A549 (cell line): ENCODE measurements around the gene MON2. TPM values are rescaled to one million over a fixed set of nuclear protein-coding genes. Genes with fewer than 3 reads are reported as not detected.

Experiments
- ATAC-seq, 2 experiments: fragments of 200-7000 bp in 1 of 2; fragments of >200 bp in 1 of 2; cut with Nextera tagmentation in 1 of 2; cut with Tn5 transposase in 1 of 2; 3 replicates each; pipeline versions ENCODE4 v1.8.0 to v1.9.1; 2018 to 2020; ENCODE audit warnings: mild to moderate bottlenecking in 1 of 2, moderate library complexity in 1 of 2
- CTCF ChIA-PET: fragments of 300-600 bp; sonication (Branson Sonifier 250); formaldehyde crosslinking; extraction: SDS; loops from one replicate; lab custom pipeline; 2021; ENCODE audit warnings: antibody characterized with exemption, inconsistent platforms; lab: Yijun Ruan, JAX
- POLR2A ChIA-PET: fragments of 350-600 bp; formaldehyde crosslinking; extraction: SDS; loops from one replicate; lab custom pipeline; 2021; ENCODE audit warnings: antibody characterized with exemption, inconsistent platforms; lab: Yijun Ruan, JAX
- DNase-seq, 2 experiments: peaks; one replicate each; pipeline versions ENCODE4 v3.0.0 to v3.0.0-alpha.2; 2011 to 2016; ENCODE audit warnings: low read depth in 1 of 2, low spot score in 1 of 2
- FAIRE-seq: peaks from 2 replicates; lab custom pipeline; 2011; peaks lifted over from hg19 to GRCh38; lab: Jason Lieb, UNC
- H3K27ac ChIP-seq, 2 experiments: fragments of >200 bp; sonication (Bioruptor Twin); formaldehyde crosslinking; 3 replicates each; pipeline ENCODE4 v1.5.1; 2016 to 2017
- H3K4me1 ChIP-seq: fragments of >200 bp; sonication (Bioruptor Twin); formaldehyde crosslinking; 3 replicates; pipeline ENCODE4 v1.6.1; 2016
- H3K4me2 ChIP-seq: fragments of >200 bp; sonication (Bioruptor Twin); formaldehyde crosslinking; 3 replicates; pipeline ENCODE4 v1.6.1; 2016
- H3K4me3 ChIP-seq: fragments of >200 bp; sonication (Bioruptor Twin); formaldehyde crosslinking; 3 replicates; pipeline ENCODE4 v1.5.1; 2016
- H3K9me3 ChIP-seq: fragments of >200 bp; sonication (Bioruptor Twin); formaldehyde crosslinking; 3 replicates; pipeline ENCODE4 v1.6.1; 2016
- BHLHE40 ChIP-seq: IDR thresholded peaks from 2 replicates; pipeline ENCODE4 v1.6.1; 2012; ENCODE audit warnings: low read depth, low read length, inconsistent platforms
- CBX2 ChIP-seq: fragments of 200-600 bp; sonication (generic); IDR thresholded peaks from 2 replicates; pipeline ENCODE4 v1.6.1; 2016; ENCODE audit warnings: low read depth, mild to moderate bottlenecking, borderline replicate concordance
- CBX8 ChIP-seq: fragments of 200-600 bp; sonication (generic); IDR thresholded peaks from 2 replicates; pipeline ENCODE4 v1.6.1; 2016
- CHD4 ChIP-seq: fragments of 200-600 bp; sonication (generic); IDR thresholded peaks from 2 replicates; pipeline ENCODE4 v1.6.1; 2016; ENCODE audit warnings: antibody characterized with exemption, mild to moderate bottlenecking, borderline replicate concordance
- EHF ChIP-seq: fragments of 250-450 bp; sonication (Bioruptor Pico); IDR thresholded peaks from 2 replicates; pipeline ENCODE4 v1.5.0; 2020; ENCODE audit warnings: mild to moderate bottlenecking
- EHMT2 ChIP-seq: fragments of 200-600 bp; sonication (generic); IDR thresholded peaks from 2 replicates; pipeline ENCODE4 v1.6.1; 2016; ENCODE audit warnings: antibody characterized with exemption, low read depth, mild to moderate bottlenecking, moderate library complexity
- EP300 ChIP-seq, 2 experiments: fragments of >200 bp; sonication (Bioruptor Twin); formaldehyde crosslinking; IDR thresholded peaks; 2 replicates in 1 of 2; 3 replicates in 1 of 2; pipeline ENCODE4 v1.6.1; 2016 to 2017
- ESRRA ChIP-seq: fragments of 150-350 bp; IDR thresholded peaks from 2 replicates; pipeline ENCODE4 v1.6.1; 2014; ENCODE audit warnings: mild to moderate bottlenecking, low read length, borderline replicate concordance
- FOXS1 ChIP-seq: fragments of 250-450 bp; sonication (Bioruptor Pico); IDR thresholded peaks from 2 replicates; pipeline ENCODE4 v1.5.0; 2020; ENCODE audit warnings: mild to moderate bottlenecking, moderate library complexity
- GATA3 ChIP-seq: IDR thresholded peaks from 2 replicates; pipeline ENCODE4 v1.6.1; 2012; ENCODE audit warnings: borderline replicate concordance
- HDAC2 ChIP-seq: fragments of 200-600 bp; sonication (generic); IDR thresholded peaks from 2 replicates; pipeline ENCODE4 v1.6.1; 2016
- HEYL ChIP-seq: fragments of 250-450 bp; sonication (Bioruptor Pico); IDR thresholded peaks from 2 replicates; pipeline ENCODE4 v1.8.0; 2021; ENCODE audit warnings: mild to moderate bottlenecking, moderate library complexity
- HOXB13 ChIP-seq: fragments of 250-450 bp; sonication (Bioruptor Pico); IDR thresholded peaks from 2 replicates; pipeline ENCODE4 v1.5.0; 2020; ENCODE audit warnings: low read depth, mild to moderate bottlenecking, moderate library complexity
- HOXB5 ChIP-seq: fragments of 250-450 bp; sonication (Bioruptor Pico); IDR thresholded peaks from 2 replicates; pipeline ENCODE4 v1.5.0; 2020; ENCODE audit warnings: mild to moderate bottlenecking, moderate library complexity
- JUN ChIP-seq, 2 experiments: fragments of >200 bp; sonication (Bioruptor Twin); formaldehyde crosslinking; IDR thresholded peaks; 2 replicates in 1 of 2; 3 replicates in 1 of 2; pipeline ENCODE4 v1.6.1; 2016 to 2017
- JUNB ChIP-seq: fragments of >200 bp; sonication (Bioruptor Twin); formaldehyde crosslinking; IDR thresholded peaks from 2 replicates; pipeline ENCODE4 v1.6.1; 2016
- KDM1A ChIP-seq: fragments of 200-600 bp; sonication (generic); IDR thresholded peaks from 2 replicates; pipeline ENCODE4 v1.6.1; 2016; ENCODE audit warnings: low read depth, mild to moderate bottlenecking
- MAFK ChIP-seq: fragments of 450-650 bp; IDR thresholded peaks from 2 replicates; pipeline ENCODE4 v1.6.1; 2014; ENCODE audit not compliant: partially characterized antibody
- MAZ ChIP-seq: fragments of 150-350 bp; IDR thresholded peaks from 2 replicates; pipeline ENCODE4 v1.6.1; 2014; ENCODE audit warnings: antibody characterized with exemption, low read depth, low read length, borderline replicate concordance
- MYC ChIP-seq: IDR thresholded peaks from 2 replicates; pipeline ENCODE4 v1.6.1; 2012; ENCODE audit warnings: mild to moderate bottlenecking, inconsistent platforms, low read length, improper control_type of control experiment, borderline replicate concordance
- NFE2L2 ChIP-seq: fragments of 150-350 bp; conservative IDR thresholded peaks from 2 replicates; pipeline ENCODE4 v1.6.1; 2014; ENCODE audit warnings: low read length
- POLR2A ChIP-seq: IDR thresholded peaks from 2 replicates; pipeline ENCODE4 v1.6.1; 2012; ENCODE audit warnings: mild to moderate bottlenecking, low read length
- RARB ChIP-seq: fragments of 250-450 bp; sonication (Bioruptor Pico); IDR thresholded peaks from 2 replicates; pipeline ENCODE4 v1.8.0; 2021; ENCODE audit warnings: mild to moderate bottlenecking, moderate library complexity
- RCOR1 ChIP-seq: fragments of 150-350 bp; IDR thresholded peaks from 2 replicates; pipeline ENCODE4 v1.6.1; 2014; ENCODE audit warnings: antibody characterized with exemption, low read length, low read depth
- RFX5 ChIP-seq: fragments of 450-650 bp; IDR thresholded peaks from 2 replicates; pipeline ENCODE4 v1.7.1; 2014; ENCODE audit warnings: antibody characterized with exemption, mild to moderate bottlenecking, moderate library complexity
- ZC3H11A ChIP-seq: fragments of 450-650 bp; IDR thresholded peaks from 2 replicates; pipeline ENCODE4 v1.6.1; 2014; ENCODE audit warnings: antibody characterized with exemption, mild to moderate bottlenecking
- ZFP36 ChIP-seq: fragments of 450-650 bp; IDR thresholded peaks from 2 replicates; pipeline ENCODE4 v1.6.1; 2014; ENCODE audit warnings: borderline replicate concordance; ENCODE audit not compliant: partially characterized antibody
- ZNF302 ChIP-seq: fragments of 250-450 bp; sonication (Bioruptor Pico); IDR thresholded peaks from 2 replicates; pipeline ENCODE4 v1.9.0; 2021; ENCODE audit warnings: inconsistent platforms, mild to moderate bottlenecking, moderate library complexity
- WGBS: methylation state at CpG from one replicate; pipeline ENCODE4 v1.1.6; 2017; ENCODE audit errors: missing lambda C conversion rate; 5-methylcytosine and 5-hydroxymethylcytosine counted together
- polyA plus RNA-seq, 4 experiments: library from polyadenylated mRNA; depleted of rRNA in 3 of 4; stranded (reverse); fragments of >200 nt; fragmentation: RNase III in 1 of 4; extraction: RNeasy Plus Mini Kit Qiagen cat#74134 plus additional on column Dnase treatment in 1 of 4; gene quantifications; 2 replicates in 3 of 4; 3 replicates in 1 of 4; pipeline ENCODE4 v1.2.3, GENCODE V29; 2011 to 2017
- TF ChIP-seq, protein P1 (sequence below): IDR thresholded peaks from 2 replicates; pipeline ENCODE4 v1.6.1; 2012; ENCODE audit warnings: low read depth, borderline replicate concordance
- TF ChIP-seq, protein P2 (sequence below): IDR thresholded peaks from 2 replicates; pipeline ENCODE4 v1.6.1; 2012
- TF ChIP-seq, protein P3 (sequence below): fragments of 250-450 bp; sonication (Bioruptor Pico); IDR thresholded peaks from 2 replicates; pipeline ENCODE4 v1.5.0; 2020; ENCODE audit warnings: low read depth, mild to moderate bottlenecking, moderate library complexity
- TF ChIP-seq, protein P4 (sequence below): fragments of 150-350 bp; IDR thresholded peaks from 2 replicates; pipeline ENCODE4 v1.6.1; 2014; ENCODE audit warnings: low read depth, mild to moderate bottlenecking, low read length
- TF ChIP-seq, protein P5 (sequence below): fragments of >200 bp; sonication (Bioruptor Twin); formaldehyde crosslinking; IDR thresholded peaks from 3 replicates; pipeline ENCODE4 v1.6.1; 2016

Gene MON2
- polyA plus RNA-seq, 2 of the 4 experiments (the other 2 are of a cell fraction): 17.1 to 27.7 TPM

DNA sequence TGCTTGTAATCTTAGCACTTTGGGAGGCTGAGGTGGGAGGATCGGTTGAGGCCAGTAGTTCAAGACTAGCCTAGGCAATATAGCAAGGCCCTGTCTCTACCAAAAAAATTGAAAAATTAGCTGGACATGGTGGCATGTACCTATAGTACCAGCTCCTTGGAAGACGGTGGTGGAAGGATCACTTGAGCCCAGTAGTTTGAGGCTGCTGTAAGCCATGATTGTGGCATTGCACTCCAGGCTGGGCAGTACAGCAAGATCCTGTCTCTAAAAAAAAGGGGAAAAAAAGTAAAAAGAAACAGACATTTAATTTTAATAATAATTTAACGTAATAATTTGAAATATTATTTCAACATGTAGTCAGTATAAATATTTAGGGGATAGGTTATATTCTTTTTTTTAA, 16.1 kb downstream of the MON2 start:
- TF ChIP-seq NFE2L2 (no peak), ZFP36 (no peak), CHD4 (no peak), GATA3 (no peak)
- TF ChIP-seq, protein P1, sequence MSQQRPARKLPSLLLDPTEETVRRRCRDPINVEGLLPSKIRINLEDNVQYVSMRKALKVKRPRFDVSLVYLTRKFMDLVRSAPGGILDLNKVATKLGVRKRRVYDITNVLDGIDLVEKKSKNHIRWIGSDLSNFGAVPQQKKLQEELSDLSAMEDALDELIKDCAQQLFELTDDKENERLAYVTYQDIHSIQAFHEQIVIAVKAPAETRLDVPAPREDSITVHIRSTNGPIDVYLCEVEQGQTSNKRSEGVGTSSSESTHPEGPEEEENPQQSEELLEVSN: no peak
- ATAC-seq: no peak
- CTCF ChIA-PET: interaction anchor here (0.5 kb wide), 1 partner anchor 182 kb away, joined by 4 read pairs; no protein-coding TSS in a partner anchor
- POLR2A ChIA-PET: interaction anchor here (0.5 kb wide), 1 partner anchor 95 kb away, joined by 9 read pairs; no protein-coding TSS in a partner anchor
- no peak overlapping the region for H3K4me2 ChIP-seq
- no peak for FAIRE-seq
- H3K4me3 ChIP-seq: no peak overlapping the region
- H3K27ac ChIP-seq: no peak overlapping the region
- no peak for DNase-seq
- WGBS: 90% methylated on average over 3 of the region's 3 CpGs
- no peaks in the 10 kb centered on the region for H3K9me3 ChIP-seq
- H3K4me1 ChIP-seq: no peaks in the 10 kb centered on the region; the same call in 2 of the 3 replicates

DNA sequence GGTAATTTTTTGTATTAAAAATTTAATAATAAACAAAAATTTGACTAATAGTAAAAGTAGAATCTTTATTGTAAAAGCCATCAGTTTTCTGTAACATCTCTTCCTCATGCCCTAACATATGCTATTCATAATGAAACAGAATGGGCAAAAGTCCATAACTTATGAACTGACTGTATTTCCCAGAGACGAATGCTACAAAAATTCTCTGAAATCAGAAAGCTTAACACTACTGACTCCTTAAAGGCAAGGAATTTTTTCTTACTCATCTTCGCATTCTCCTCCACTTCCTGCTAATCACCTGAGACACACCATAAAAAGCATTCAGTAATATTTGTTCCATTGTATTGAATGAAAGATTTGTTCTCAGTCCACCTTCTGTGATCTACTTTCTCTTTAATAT, 17.6 kb downstream of the MON2 start:
- FAIRE-seq (peak; percentile 32), DNase-seq (no peak), ATAC-seq (no peak)
- CTCF ChIA-PET: no interaction called here
- TF ChIP-seq FOXS1 (CRISPR knock-in tag): no peak
- no peak for TF ChIP-seq JUNB
- no peak for TF ChIP-seq ZC3H11A
- TF ChIP-seq, protein P2, sequence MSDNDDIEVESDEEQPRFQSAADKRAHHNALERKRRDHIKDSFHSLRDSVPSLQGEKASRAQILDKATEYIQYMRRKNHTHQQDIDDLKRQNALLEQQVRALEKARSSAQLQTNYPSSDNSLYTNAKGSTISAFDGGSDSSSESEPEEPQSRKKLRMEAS: no peak
- TF ChIP-seq CBX2: no peak
- no peak for TF ChIP-seq HOXB5 (CRISPR knock-in tag)
- TF ChIP-seq MAZ: no peak
- no peak for TF ChIP-seq HEYL (CRISPR knock-in tag)
- no peak for TF ChIP-seq MYC
- TF ChIP-seq BHLHE40: no peak
- TF ChIP-seq JUN (IDR thresholded peaks at IDR 0.05): no peak
- TF ChIP-seq, protein P3, sequence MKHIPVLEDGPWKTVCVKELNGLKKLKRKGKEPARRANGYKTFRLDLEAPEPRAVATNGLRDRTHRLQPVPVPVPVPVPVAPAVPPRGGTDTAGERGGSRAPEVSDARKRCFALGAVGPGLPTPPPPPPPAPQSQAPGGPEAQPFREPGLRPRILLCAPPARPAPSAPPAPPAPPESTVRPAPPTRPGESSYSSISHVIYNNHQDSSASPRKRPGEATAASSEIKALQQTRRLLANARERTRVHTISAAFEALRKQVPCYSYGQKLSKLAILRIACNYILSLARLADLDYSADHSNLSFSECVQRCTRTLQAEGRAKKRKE: no peak
- TF ChIP-seq CBX8: no peak
- no peak for TF ChIP-seq EHF (CRISPR knock-in tag)
- no peak for TF ChIP-seq RCOR1
- no peak for TF ChIP-seq POLR2A
- TF ChIP-seq RARB (CRISPR knock-in tag): no peak
- 83% methylated on average over 2 of the region's 2 CpGs for WGBS
- Histone ChIP-seq H3K9me3 (no peaks in the 10 kb centered on the region), H3K4me1 (no peaks in the 10 kb centered on the region; the same call in 2 of the 3 replicates), H3K27ac (no peak overlapping the region), H3K4me3 (no peak overlapping the region), H3K4me2 (no peak overlapping the region)
- POLR2A ChIA-PET: no interaction called here

- ATAC-seq (no peak), DNase-seq (no peak), FAIRE-seq (no peak)
- Histone ChIP-seq H3K9me3 (no peaks in the 10 kb centered on the region), H3K4me1 (no peaks in the 10 kb centered on the region), H3K27ac (no peak overlapping the region), H3K4me2 (no peak overlapping the region), H3K4me3 (no peak overlapping the region)
- 89% methylated on average over 3 of the region's 3 CpGs for WGBS
- CTCF ChIA-PET: no interaction called here
- POLR2A ChIA-PET: no interaction called here
- TF ChIP-seq JUN (IDR thresholded peaks at IDR 0.05) (no peak), EP300 (IDR thresholded peaks at IDR 0.05) (no peak), HDAC2 (no peak), KDM1A (no peak), CHD4 (no peak), ZNF302 (no peak), EHMT2 (no peak), RARB (CRISPR knock-in tag) (no peak), RFX5 (no peak), HOXB13 (no peak), BHLHE40 (no peak), HOXB5 (CRISPR knock-in tag) (no peak), MAFK (no peak), HEYL (CRISPR knock-in tag) (no peak), ESRRA (no peak)
- TF ChIP-seq, protein P4, sequence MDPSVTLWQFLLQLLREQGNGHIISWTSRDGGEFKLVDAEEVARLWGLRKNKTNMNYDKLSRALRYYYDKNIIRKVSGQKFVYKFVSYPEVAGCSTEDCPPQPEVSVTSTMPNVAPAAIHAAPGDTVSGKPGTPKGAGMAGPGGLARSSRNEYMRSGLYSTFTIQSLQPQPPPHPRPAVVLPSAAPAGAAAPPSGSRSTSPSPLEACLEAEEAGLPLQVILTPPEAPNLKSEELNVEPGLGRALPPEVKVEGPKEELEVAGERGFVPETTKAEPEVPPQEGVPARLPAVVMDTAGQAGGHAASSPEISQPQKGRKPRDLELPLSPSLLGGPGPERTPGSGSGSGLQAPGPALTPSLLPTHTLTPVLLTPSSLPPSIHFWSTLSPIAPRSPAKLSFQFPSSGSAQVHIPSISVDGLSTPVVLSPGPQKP: no peak
- TF ChIP-seq, protein P5, sequence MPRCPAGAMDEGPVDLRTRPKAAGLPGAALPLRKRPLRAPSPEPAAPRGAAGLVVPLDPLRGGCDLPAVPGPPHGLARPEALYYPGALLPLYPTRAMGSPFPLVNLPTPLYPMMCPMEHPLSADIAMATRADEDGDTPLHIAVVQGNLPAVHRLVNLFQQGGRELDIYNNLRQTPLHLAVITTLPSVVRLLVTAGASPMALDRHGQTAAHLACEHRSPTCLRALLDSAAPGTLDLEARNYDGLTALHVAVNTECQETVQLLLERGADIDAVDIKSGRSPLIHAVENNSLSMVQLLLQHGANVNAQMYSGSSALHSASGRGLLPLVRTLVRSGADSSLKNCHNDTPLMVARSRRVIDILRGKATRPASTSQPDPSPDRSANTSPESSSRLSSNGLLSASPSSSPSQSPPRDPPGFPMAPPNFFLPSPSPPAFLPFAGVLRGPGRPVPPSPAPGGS: no peak
Observed at GRCh38 chr12:62505786-62506185, 39.2 kb downstream of the MON2 start.
